HG03097 (cell line): Measurements from ENCODE around the gene CFAP54.
"Not testable (repeated sequence)": the region's sequence is repeated elsewhere in the genome, so short reads cannot be mapped to it uniquely, and the experiment has no call there.

Experiments
- ATAC-seq: cut with Tn5 transposase; IDR thresholded peaks from one replicate; pipeline ENCODE4 v1.9.1; 2021; ENCODE audit not compliant: unreplicated experiment, low FRiP score

The CFAP54 gene

GRCh38 chr12:96590970-96591369, 101.6 kb downstream of the CFAP54 start:
- ATAC-seq, result no peak

GRCh38 chr12:96604374-96604773, 115.0 kb downstream of the CFAP54 start:
- not testable (repeated sequence) for ATAC-seq

GRCh38 chr12:96605684-96606083, 116.3 kb downstream of the CFAP54 start:
- no peak for ATAC-seq

GRCh38 chr12:96606134-96606533, 116.8 kb downstream of the CFAP54 start:
- no peak for ATAC-seq

GRCh38 chr12:96606644-96607043, 117.3 kb downstream of the CFAP54 start:
- ATAC-seq, result no peak

- no peak for ATAC-seq
These were observed 127.8 kb downstream of the CFAP54 start for GRCh38 chr12:96617178-96617577.

GRCh38 chr12:96623155-96623554, 133.8 kb downstream of the CFAP54 start:
- no peak for ATAC-seq

GRCh38 chr12:96623656-96624217, 134.4 kb downstream of the CFAP54 start:
- ATAC-seq, result no peak

GRCh38 chr12:96635844-96636243, 146.5 kb downstream of the CFAP54 start:
- no peak for ATAC-seq

GRCh38 chr12:96636895-96637294, 147.5 kb downstream of the CFAP54 start:
- ATAC-seq, result no peak

- ATAC-seq, result no peak
These were observed 159.5 kb downstream of the CFAP54 start for GRCh38 chr12:96648923-96649322.

- ATAC-seq, result no peak
These were observed 163.5 kb downstream of the CFAP54 start for GRCh38 chr12:96652870-96653269.

GRCh38 chr12:96658075-96658474, 168.7 kb downstream of the CFAP54 start:
- no peak for ATAC-seq

GRCh38 chr12:96669786-96670185, 180.4 kb downstream of the CFAP54 start:
- no peak for ATAC-seq

GRCh38 chr12:96670334-96670899, 181.0 kb downstream of the CFAP54 start:
- ATAC-seq, result no peak

- ATAC-seq, result not testable (repeated sequence)
These were observed 186.1 kb downstream of the CFAP54 start for GRCh38 chr12:96675519-96675918.

GRCh38 chr12:96677363-96677762, 188.0 kb downstream of the CFAP54 start:
- no peak for ATAC-seq

GRCh38 chr12:96687719-96688118, 198.3 kb downstream of the CFAP54 start:
- ATAC-seq, result no peak

- ATAC-seq, result no peak
These were observed 209.1 kb downstream of the CFAP54 start for GRCh38 chr12:96698521-96698920.

GRCh38 chr12:96698965-96699364, 209.6 kb downstream of the CFAP54 start:
- ATAC-seq, result no peak

- ATAC-seq, result no peak
These were observed 212.5 kb downstream of the CFAP54 start for GRCh38 chr12:96701856-96702255.

GRCh38 chr12:96710127-96710745, 220.9 kb downstream of the CFAP54 start:
- no peak for ATAC-seq
